ENCODE data around the gene MINK1. TPM values are rescaled to one million over a fixed set of nuclear protein-coding genes. Genes with fewer than 3 reads are reported as not detected.

MINK1 gene
- total RNA-seq, 1 donor from 2014 or later: 73.0 TPM

GRCh38 chr17:4842376-4842775, 9.2 kb downstream of the MINK1 start:
- no peak overlapping the region for H3K4me3 Mint-ChIP-seq
- H3K27ac Mint-ChIP-seq (ENCODE audit: unreplicated experiment): no peak overlapping the region
- no peak for DNase-seq (ENCODE audit: low read depth, low spot score)
- TF ChIP-seq, protein P1, sequence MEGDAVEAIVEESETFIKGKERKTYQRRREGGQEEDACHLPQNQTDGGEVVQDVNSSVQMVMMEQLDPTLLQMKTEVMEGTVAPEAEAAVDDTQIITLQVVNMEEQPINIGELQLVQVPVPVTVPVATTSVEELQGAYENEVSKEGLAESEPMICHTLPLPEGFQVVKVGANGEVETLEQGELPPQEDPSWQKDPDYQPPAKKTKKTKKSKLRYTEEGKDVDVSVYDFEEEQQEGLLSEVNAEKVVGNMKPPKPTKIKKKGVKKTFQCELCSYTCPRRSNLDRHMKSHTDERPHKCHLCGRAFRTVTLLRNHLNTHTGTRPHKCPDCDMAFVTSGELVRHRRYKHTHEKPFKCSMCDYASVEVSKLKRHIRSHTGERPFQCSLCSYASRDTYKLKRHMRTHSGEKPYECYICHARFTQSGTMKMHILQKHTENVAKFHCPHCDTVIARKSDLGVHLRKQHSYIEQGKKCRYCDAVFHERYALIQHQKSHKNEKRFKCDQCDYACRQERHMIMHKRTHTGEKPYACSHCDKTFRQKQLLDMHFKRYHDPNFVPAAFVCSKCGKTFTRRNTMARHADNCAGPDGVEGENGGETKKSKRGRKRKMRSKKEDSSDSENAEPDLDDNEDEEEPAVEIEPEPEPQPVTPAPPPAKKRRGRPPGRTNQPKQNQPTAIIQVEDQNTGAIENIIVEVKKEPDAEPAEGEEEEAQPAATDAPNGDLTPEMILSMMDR (conservative IDR thresholded peaks at IDR 0.05): no peak
- H3K4me1 Mint-ChIP-seq: peaks cover 6% of the 10 kb centered on the region
- H3K36me3 Mint-ChIP-seq (ENCODE audit: low read depth): no peaks in the 10 kb centered on the region
- no peaks in the 10 kb centered on the region for H3K27me3 Mint-ChIP-seq (ENCODE audit: low read depth)
- H3K9me3 Mint-ChIP-seq: no peaks in the 10 kb centered on the region

- H3K27me3 Mint-ChIP-seq (ENCODE audit: low read depth): no peaks in the 10 kb centered on the region
- H3K36me3 Mint-ChIP-seq (ENCODE audit: low read depth): no peaks in the 10 kb centered on the region
- no peaks in the 10 kb centered on the region for H3K9me3 Mint-ChIP-seq
- no peak overlapping the region for H3K4me3 Mint-ChIP-seq
- no peak for DNase-seq (ENCODE audit: low read depth, low spot score)
- no peaks in the 10 kb centered on the region for H3K4me1 Mint-ChIP-seq
- TF ChIP-seq, protein P1 (conservative IDR thresholded peaks at IDR 0.05): no peak
- H3K27ac Mint-ChIP-seq (ENCODE audit: unreplicated experiment): no peak overlapping the region
Observed at GRCh38 chr17:4843321-4844000, 10.3 kb downstream of the MINK1 start.

- no peaks in the 10 kb centered on the region for H3K9me3 Mint-ChIP-seq
- no peaks in the 10 kb centered on the region for H3K27me3 Mint-ChIP-seq (ENCODE audit: low read depth)
- H3K4me1 Mint-ChIP-seq: peaks cover 9% of the 10 kb centered on the region
- no peak for DNase-seq (ENCODE audit: low read depth, low spot score)
- no peaks in the 10 kb centered on the region for H3K36me3 Mint-ChIP-seq (ENCODE audit: low read depth)
- no peak overlapping the region for H3K4me3 Mint-ChIP-seq
- H3K27ac Mint-ChIP-seq (ENCODE audit: unreplicated experiment): no peak overlapping the region
- TF ChIP-seq, protein P1 (conservative IDR thresholded peaks at IDR 0.05): no peak
Observed at GRCh38 chr17:4845118-4845517, 12.0 kb downstream of the MINK1 start.

DNA sequence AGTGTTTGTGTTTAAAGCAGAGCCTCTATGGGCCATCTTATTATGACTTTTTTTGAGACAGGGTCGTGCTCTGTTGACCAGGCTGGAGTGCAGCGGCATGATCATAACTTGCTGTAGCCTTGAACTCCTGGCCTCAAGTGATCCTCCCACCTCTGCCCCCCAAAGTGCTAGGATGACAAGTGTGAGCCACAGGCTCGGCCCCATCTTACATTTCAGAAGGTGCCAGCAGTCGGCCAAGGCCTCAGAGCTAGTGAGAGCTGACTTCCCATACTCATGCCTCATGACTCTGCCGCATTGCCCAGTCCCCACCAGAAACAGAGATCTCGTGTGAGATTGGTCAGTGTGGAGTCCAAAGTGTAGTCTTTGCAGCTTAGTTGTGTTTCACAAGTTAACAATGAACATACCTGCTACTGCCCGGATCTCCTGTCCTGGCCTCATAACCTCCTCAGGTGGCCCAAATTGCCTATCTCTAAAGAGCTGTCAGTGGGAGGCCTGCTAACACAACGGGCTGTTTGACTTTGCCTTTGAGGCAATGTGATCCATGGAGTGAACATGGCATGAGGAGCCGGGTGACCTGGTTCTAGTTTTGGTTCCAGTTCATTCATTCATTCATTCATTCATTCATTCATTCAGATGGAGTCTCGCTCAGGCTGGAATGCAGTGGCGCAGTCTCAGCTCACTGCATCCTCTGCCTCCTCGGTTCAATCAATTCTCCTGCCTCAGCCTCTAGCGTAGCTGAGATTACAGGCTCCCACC, 13.7 kb downstream of the MINK1 start:
- TF ChIP-seq, protein P1 (conservative IDR thresholded peaks at IDR 0.05): no peak
- peak overlapping the region; percentile 52 for H3K27ac Mint-ChIP-seq (ENCODE audit: unreplicated experiment)
- no peaks in the 10 kb centered on the region for H3K27me3 Mint-ChIP-seq (ENCODE audit: low read depth)
- H3K9me3 Mint-ChIP-seq: no peaks in the 10 kb centered on the region
- peaks cover 18% of the 10 kb centered on the region for H3K4me1 Mint-ChIP-seq
- DNase-seq (ENCODE audit: low read depth, low spot score): no peak
- no peak overlapping the region for H3K4me3 Mint-ChIP-seq
- H3K36me3 Mint-ChIP-seq (ENCODE audit: low read depth): no peaks in the 10 kb centered on the region

GRCh38 chr17:4849011-4849536, 15.9 kb downstream of the MINK1 start:
- Mint-ChIP-seq H3K9me3 (no peaks in the 10 kb centered on the region), H3K27ac (ENCODE audit: unreplicated experiment) (no peak overlapping the region), H3K4me3 (no peak overlapping the region), H3K36me3 (ENCODE audit: low read depth) (no peaks in the 10 kb centered on the region), H3K4me1 (peaks cover 27% of the 10 kb centered on the region), H3K27me3 (ENCODE audit: low read depth) (no peaks in the 10 kb centered on the region)
- TF ChIP-seq, protein P1 (conservative IDR thresholded peaks at IDR 0.05): no peak
- DNase-seq (ENCODE audit: low read depth, low spot score): no peak
